ENCODE data around the gene CDYL2. TPM values are rescaled to one million over a fixed set of nuclear protein-coding genes. Genes with fewer than 3 reads are reported as not detected.
"Not testable (repeated sequence)": the region's sequence is repeated elsewhere in the genome, so short reads cannot be mapped to it uniquely, and the experiment has no call there.

The CDYL2 gene
- total RNA-seq, 1 experiment from 2014 or later, result 1.6 TPM

DNA sequence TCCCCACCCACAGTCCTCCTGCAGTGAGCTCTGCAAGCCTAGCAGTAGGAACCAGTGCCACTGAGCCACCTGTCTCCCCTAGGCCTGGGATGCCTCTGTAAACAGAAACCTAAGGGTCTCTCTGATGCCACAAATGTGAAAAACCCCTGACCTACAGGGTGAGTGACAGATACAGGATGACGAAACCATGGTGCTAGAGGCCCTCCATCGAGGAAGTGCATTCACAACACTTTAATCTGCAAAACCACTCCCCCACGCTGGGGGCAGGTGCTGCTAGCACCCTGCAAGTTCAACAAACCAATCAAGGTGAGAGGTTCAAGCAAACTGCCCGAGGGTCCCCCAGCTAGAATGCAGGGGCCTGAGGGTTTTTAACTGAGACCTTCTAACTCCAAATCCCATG is 59.5 kb downstream of the CDYL2 start:
- H3K4me3 ChIP-seq (ENCODE audit: insufficient read depth, low read depth, low read length), result no peak overlapping the region
- DNase-seq, result no peak
- no peaks in the 10 kb centered on the region for H3K36me3 ChIP-seq (replicated peaks; ENCODE audit: control insufficient read depth, insufficient read depth, low read length)
- no peaks in the 10 kb centered on the region for H3K27me3 ChIP-seq (ENCODE audit: control insufficient read depth, insufficient read depth, low read length)

DNA sequence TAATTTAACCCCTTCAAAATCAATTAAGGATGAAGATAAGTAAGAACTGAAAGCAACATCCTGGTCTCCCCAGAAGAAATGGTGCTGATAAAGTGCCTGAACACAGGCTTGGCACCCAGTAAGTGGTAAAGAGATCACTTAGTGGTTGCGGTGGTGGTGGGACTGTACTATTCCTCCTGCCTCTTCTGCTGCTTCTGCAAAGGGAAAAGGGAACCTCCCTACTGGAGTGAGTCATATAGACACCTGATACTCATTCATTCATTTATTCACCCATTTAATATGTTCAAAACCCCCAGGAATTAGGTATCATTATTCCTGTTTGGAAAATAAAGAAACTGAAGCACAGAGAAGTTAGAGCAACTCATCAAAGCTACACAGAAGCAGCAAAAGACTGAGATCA is 60.6 kb downstream of the CDYL2 start:
- no peak for DNase-seq
- no peak overlapping the region for H3K4me3 ChIP-seq (ENCODE audit: insufficient read depth, low read depth, low read length)
- no peaks in the 10 kb centered on the region for H3K36me3 ChIP-seq (replicated peaks; ENCODE audit: control insufficient read depth, insufficient read depth, low read length)
- H3K27me3 ChIP-seq (ENCODE audit: control insufficient read depth, insufficient read depth, low read length), result no peaks in the 10 kb centered on the region

DNA sequence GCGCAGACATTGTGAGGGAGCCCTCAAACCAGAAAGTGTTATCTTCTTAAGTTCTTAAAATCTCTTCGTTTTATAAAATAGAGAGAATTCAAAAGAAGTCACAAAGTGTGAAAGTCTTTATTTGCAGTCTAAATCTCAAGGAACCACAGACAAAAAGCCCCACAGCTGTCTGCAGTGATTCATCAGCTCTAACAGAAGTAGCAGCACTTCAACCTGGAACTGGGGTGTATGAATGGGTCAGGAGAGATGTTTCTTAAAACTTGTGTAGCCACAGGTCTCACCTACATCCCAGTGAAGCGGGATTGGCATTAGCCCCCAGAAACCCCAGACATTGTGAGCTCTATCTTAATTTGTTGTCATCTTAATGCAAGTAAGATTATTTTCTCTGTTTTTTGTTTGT is 61.1 kb downstream of the CDYL2 start:
- Histone ChIP-seq H3K36me3 (replicated peaks; ENCODE audit: control insufficient read depth, insufficient read depth, low read length) (no peaks in the 10 kb centered on the region), H3K27me3 (ENCODE audit: control insufficient read depth, insufficient read depth, low read length) (no peaks in the 10 kb centered on the region), H3K4me3 (ENCODE audit: insufficient read depth, low read depth, low read length) (no peak overlapping the region)
- DNase-seq, result no peak

DNA sequence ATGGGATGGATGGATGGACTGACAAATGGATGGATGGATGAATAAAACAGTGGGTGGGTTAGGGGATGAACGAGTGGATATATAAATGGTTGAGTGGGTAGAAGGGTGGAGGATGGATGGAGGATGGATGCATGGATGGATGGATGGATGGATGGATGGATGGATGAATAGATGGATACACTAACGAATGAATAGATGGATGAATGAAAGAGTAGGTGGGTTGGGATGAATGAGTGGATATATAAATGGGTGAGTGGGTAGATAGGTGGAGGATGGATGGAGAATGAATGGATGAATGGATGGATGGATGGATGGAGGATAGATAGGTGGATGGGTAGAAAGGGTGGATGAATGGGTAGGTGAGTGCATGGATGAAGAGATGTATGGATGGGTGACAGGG is 62.1 kb downstream of the CDYL2 start:
- H3K4me3 ChIP-seq (ENCODE audit: insufficient read depth, low read depth, low read length), result no peak overlapping the region
- H3K36me3 ChIP-seq (replicated peaks; ENCODE audit: control insufficient read depth, insufficient read depth, low read length), result no peaks in the 10 kb centered on the region
- DNase-seq, result no peak
- H3K27me3 ChIP-seq (ENCODE audit: control insufficient read depth, insufficient read depth, low read length), result no peaks in the 10 kb centered on the region

DNA sequence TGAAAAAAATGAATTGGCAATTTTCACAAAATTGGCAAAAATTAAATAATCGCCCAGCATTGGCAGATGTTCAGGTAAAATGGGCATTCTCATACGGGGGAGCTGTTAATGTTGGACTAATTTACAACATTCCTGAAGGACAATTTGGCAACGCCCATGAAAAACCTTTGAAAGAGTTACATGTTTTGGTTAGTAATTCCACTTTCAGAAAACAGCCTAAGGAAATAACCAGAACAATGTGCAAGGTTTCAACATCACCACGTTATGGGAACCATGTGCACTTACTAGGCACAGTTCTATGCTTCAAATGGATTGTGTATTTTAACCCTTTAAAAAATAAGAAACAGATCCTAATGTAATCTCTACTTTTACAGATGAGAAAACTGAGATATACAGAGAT is 62.7 kb downstream of the CDYL2 start:
- Histone ChIP-seq H3K27me3 (ENCODE audit: control insufficient read depth, insufficient read depth, low read length) (no peaks in the 10 kb centered on the region), H3K36me3 (replicated peaks; ENCODE audit: control insufficient read depth, insufficient read depth, low read length) (no peaks in the 10 kb centered on the region), H3K4me3 (ENCODE audit: insufficient read depth, low read depth, low read length) (no peak overlapping the region)
- DNase-seq, result no peak

DNA sequence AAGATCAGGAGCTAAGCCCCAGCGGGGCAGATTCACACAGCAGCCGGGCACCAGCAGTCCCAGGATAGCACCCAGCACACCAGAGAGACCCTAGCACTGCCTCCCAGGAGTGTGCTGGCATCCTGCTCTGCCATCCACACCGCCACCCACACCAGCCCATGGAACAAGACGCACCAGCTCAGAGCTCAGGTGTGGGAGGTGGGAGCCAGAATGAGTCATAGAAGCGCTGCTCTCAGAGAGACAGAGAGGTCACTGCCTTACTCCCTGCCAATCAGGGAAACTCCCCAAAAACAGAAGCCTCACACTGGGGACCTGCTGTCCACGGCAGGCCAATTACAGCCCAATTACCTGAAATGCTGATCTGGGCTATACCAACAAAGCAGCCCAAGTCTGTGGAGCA is 64.9 kb downstream of the CDYL2 start:
- H3K4me3 ChIP-seq (ENCODE audit: insufficient read depth, low read depth, low read length), result no peak overlapping the region

DNA sequence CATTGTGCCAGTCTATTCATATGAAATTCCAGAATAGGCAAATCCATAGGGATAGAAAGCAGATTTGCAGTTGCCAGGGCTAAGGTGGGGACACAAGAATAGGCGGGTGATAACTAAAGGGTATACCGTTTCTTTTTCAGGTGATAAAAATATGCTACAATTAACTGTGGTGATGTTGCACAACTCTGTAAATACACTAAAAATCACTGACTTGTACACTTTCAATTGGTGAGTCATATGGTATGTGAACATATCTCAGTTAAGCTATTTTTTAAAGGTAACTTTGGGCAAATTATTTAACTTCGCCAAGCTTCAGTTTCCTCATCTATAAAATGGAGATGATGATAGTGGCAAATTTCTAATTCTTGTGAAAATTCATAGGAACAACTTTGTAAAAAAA is 65.9 kb downstream of the CDYL2 start:
- no peak for DNase-seq
- Histone ChIP-seq H3K27me3 (ENCODE audit: control insufficient read depth, insufficient read depth, low read length) (no peaks in the 10 kb centered on the region), H3K4me3 (ENCODE audit: insufficient read depth, low read depth, low read length) (no peak overlapping the region), H3K36me3 (replicated peaks; ENCODE audit: control insufficient read depth, insufficient read depth, low read length) (no peaks in the 10 kb centered on the region)

More for the DNA sequence above, 64.9 kb downstream of the CDYL2 start:
- no peak for DNase-seq
- no peaks in the 10 kb centered on the region for H3K36me3 ChIP-seq (replicated peaks; ENCODE audit: control insufficient read depth, insufficient read depth, low read length)
- no peaks in the 10 kb centered on the region for H3K27me3 ChIP-seq (ENCODE audit: control insufficient read depth, insufficient read depth, low read length)

DNA sequence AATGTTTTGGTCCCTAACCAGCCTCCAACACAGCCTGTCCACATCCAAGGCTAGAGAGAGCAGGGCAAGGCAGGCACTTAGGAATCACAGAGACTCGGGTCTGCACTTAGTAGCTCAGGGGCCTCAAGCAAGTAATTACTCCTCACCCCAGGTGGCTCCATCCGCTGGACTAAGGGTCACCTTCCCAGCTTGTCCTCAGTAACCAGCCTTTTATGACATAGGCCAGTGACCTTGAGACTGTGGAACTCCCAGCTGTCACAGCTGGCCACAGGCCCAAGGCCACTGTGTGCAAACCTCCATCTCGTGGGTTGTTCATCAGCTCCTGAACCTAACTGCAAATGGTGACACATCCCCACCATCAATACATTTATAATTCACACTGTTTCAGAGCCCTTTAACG is 68.6 kb downstream of the CDYL2 start:
- Histone ChIP-seq H3K36me3 (replicated peaks; ENCODE audit: control insufficient read depth, insufficient read depth, low read length) (no peaks in the 10 kb centered on the region), H3K4me3 (ENCODE audit: insufficient read depth, low read depth, low read length) (no peak overlapping the region), H3K27me3 (ENCODE audit: control insufficient read depth, insufficient read depth, low read length) (no peaks in the 10 kb centered on the region)
- DNase-seq, result no peak

DNA sequence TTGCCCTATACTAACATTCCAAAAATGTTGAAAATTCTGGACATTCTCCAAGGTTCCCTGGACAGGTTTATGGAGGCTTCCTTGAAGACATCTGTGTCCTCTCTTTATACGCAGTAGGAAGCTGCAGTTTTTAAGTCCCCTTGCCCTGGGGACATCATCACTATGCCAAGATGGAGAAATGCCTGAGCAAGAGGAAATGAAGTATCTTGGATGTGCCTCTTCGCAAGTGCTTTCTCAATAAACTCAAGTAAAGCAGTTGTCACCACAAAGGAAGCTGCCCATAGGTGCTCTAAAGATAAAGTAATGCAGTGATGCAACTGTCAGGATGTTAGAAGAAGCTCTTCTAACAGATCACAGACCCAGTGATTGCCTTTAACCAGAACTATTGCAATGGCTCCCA is 71.0 kb downstream of the CDYL2 start:
- no peak for DNase-seq
- Histone ChIP-seq H3K27me3 (ENCODE audit: control insufficient read depth, insufficient read depth, low read length) (no peaks in the 10 kb centered on the region), H3K4me3 (ENCODE audit: insufficient read depth, low read depth, low read length) (no peak overlapping the region), H3K36me3 (replicated peaks; ENCODE audit: control insufficient read depth, insufficient read depth, low read length) (no peaks in the 10 kb centered on the region)

DNA sequence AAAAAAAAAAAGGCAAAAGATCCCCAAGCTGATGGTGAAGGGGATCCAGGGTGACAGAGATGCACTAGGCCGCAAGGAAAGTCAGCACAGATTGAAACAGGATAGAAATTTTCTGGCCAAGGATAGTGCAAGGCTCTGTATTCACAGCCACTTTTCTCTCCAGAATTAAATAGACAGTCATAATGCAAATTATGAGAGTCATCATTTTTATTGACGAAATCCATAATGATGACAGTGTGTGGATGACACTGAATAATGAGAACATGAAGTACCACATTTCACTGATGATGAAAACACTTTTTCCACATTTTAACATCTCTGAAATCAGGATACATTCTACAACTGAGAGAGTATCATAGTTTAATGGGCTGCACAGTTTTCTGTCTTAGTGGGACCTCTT is 72.5 kb downstream of the CDYL2 start:
- no peaks in the 10 kb centered on the region for H3K36me3 ChIP-seq (replicated peaks; ENCODE audit: control insufficient read depth, insufficient read depth, low read length)
- H3K4me3 ChIP-seq (ENCODE audit: insufficient read depth, low read depth, low read length), result no peak overlapping the region
- DNase-seq, result no peak
- H3K27me3 ChIP-seq (ENCODE audit: control insufficient read depth, insufficient read depth, low read length), result no peaks in the 10 kb centered on the region

DNA sequence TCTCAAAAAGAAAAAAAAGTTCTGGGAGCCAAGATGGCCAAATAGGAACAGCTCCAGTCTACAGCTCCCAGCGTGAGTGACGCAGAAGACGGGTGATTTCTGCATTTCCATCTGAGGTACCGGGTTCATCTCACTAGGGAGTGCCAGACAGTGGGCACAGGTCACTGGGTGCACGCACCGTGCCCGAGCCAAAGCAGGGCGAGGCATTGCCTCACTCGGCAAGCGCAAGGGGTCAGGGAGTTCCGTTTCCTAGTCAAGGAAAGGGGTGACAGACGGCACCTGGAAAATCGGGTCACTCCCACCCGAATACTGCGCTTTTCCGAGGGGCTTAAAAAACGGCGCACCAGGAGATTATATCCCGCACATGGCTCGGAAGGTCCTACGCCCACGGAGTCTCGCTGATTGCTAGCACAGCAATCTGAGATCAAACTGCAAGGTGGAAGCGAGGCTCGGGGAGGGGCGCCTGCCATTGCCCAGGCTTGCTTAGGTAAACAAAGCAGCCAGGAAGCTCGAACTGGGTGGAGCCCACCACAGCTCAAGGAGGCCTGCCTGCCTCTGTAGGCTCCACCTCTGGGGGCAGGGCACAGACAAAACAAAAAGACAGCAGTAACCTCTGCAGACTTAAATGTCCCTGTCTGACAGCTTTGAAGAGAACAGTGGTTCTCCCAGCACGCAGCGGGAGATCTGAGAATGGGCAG is 77.2 kb downstream of the CDYL2 start:
- not testable (repeated sequence) for DNase-seq; H3K27me3 ChIP-seq (ENCODE audit: control insufficient read depth, insufficient read depth, low read length); H3K4me3 ChIP-seq (ENCODE audit: insufficient read depth, low read depth, low read length); H3K36me3 ChIP-seq (replicated peaks; ENCODE audit: control insufficient read depth, insufficient read depth, low read length)

DNA sequence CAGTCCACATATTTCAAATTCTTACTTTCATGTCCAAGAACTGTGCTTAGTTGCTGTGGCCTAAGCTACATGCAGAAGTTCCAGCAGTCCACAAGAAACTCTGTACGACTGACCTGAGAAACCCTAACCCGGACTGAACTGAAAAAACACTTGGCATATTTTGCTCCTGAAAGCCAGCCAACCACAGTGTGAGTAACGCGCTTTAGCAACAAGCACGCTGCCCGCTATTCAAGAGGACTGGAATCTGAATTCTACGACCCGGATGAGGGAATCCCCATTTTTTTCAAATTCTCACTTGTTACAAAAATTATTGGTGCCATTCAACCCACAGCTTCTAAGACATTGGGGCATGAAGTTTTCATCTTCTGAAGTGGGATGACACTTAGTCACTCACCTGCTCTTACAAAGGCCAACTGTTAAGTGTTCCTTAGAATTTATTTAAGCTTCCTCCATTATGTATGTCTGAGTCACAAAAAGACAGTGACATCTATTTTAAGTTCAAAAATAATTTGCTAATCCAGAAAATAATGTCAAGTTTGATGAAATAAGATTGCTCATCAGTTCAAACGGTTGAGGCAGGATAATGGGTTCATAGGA is 78.7 kb downstream of the CDYL2 start:
- Histone ChIP-seq H3K4me3 (ENCODE audit: insufficient read depth, low read depth, low read length) (no peak overlapping the region), H3K27me3 (ENCODE audit: control insufficient read depth, insufficient read depth, low read length) (no peaks in the 10 kb centered on the region; the same call in 1 of the 2 replicates), H3K36me3 (replicated peaks; ENCODE audit: control insufficient read depth, insufficient read depth, low read length) (no peaks in the 10 kb centered on the region)
- no peak for DNase-seq

DNA sequence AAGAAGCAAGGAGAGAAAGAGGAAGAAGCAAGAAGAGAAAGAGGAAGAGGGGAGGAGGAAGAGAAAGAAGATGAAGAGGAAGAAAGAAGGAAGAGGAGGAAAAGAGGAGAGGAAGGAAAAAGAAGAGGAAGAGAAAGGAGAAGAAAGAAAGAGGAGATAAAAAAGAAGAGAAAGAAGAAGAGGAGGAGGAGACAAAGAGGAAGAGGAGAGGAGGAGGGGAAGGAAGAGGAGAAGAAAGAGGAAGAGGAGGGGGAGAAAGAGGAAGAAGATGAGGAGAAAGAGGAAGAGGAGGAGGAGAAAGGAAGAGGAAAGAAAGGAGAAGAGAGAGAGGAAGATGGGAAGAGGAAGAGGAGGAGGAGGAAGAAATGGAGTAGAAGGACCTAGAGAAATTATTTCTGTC is 80.4 kb downstream of the CDYL2 start:
- no peaks in the 10 kb centered on the region for H3K36me3 ChIP-seq (replicated peaks; ENCODE audit: control insufficient read depth, insufficient read depth, low read length)
- no peaks in the 10 kb centered on the region; the same call in 1 of the 2 replicates for H3K27me3 ChIP-seq (ENCODE audit: control insufficient read depth, insufficient read depth, low read length)
- H3K4me3 ChIP-seq (ENCODE audit: insufficient read depth, low read depth, low read length), result no peak overlapping the region
- no peak for DNase-seq

DNA sequence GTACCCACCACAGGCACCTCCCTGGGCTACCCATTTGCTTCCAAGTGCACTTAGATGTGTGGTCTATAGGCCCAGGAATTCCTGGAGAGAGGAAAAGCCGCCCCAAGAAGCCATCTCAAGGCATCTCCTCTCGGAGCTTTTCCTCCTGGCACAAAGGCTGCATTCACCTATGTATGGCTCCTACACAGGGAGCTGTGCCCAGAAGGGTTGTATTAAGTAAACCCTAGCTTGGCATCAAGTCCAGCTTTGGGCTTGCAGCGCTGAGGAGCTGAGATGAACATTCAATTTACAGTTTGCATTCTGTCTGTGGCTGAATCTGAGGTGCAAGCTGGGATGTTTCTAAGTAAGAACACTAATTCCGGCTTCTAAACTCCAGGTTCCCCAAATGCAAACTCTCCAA is 81.3 kb downstream of the CDYL2 start:
- no peak for DNase-seq
- Histone ChIP-seq H3K36me3 (replicated peaks; ENCODE audit: control insufficient read depth, insufficient read depth, low read length) (no peaks in the 10 kb centered on the region), H3K27me3 (ENCODE audit: control insufficient read depth, insufficient read depth, low read length) (no peaks in the 10 kb centered on the region; the same call in 1 of the 2 replicates), H3K4me3 (ENCODE audit: insufficient read depth, low read depth, low read length) (no peak overlapping the region)

DNA sequence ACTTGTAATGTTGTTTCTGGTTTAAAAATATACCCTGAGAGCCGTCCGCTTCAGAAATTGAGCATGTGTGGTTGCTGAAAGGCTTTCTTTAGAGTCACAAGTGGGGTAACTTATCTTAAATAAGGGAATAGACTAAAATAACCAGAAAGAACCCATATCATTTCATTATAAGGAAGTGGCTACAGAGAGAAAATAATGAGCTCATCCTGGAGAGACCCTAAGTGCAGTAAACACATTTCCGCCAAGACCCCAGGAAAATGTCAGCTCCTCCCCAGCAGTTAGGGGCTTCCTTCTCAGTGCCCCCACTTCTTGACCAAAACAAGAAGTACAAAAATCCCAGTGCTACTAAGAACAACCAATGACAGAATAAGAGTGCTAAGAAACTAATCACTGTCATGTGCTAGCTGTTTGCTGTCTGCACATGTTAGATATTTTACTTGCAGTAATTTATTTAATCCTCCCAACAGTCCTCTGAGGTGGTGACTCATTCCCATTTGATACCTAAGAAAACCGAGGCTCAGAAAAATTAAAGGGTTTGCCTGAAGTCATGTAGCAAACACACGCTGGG is 83.5 kb downstream of the CDYL2 start:
- Histone ChIP-seq H3K36me3 (replicated peaks; ENCODE audit: control insufficient read depth, insufficient read depth, low read length) (no peaks in the 10 kb centered on the region), H3K27me3 (ENCODE audit: control insufficient read depth, insufficient read depth, low read length) (no peaks in the 10 kb centered on the region; the same call in 1 of the 2 replicates), H3K4me3 (ENCODE audit: insufficient read depth, low read depth, low read length) (no peak overlapping the region)
- DNase-seq, result no peak

All from H7 (cell line).